ENCODE results near the gene GATC. TPM values are rescaled to one million over a fixed set of nuclear protein-coding genes. Genes with fewer than 3 reads are reported as not detected.
"Not testable (repeated sequence)": the region's sequence is repeated elsewhere in the genome, so short reads cannot be mapped to it uniquely, and the experiment has no call there.

GATC gene
- total and polyA plus RNA-seq, 2 experiments from 2014 or later: 18.5 to 20.1 TPM

GRCh38 chr12:120487552-120487951 lies 41.3 kb downstream of the GATC start:
- not testable (repeated sequence) for H3K4me2 ChIP-seq; H3K4me1 Mint-ChIP-seq; H4K20me1 ChIP-seq (replicated peaks; ENCODE audit: insufficient read depth); H2AFZ ChIP-seq; H3K9me3 Mint-ChIP-seq; H3K27me3 ChIP-seq (ENCODE audit: insufficient read depth); DNase-seq (ENCODE audit: low spot score); H3K27ac Mint-ChIP-seq; H3K79me2 ChIP-seq (replicated peaks; ENCODE audit: insufficient read depth); H3F3A ChIP-seq (replicated peaks; ENCODE audit: low read depth); H3K27me3 Mint-ChIP-seq (ENCODE audit: insufficient read depth, low read depth, poor library complexity); H3K36me3 ChIP-seq (ENCODE audit: insufficient read depth); ATAC-seq; H3K27ac ChIP-seq (ENCODE audit: low read depth); H3K4me3 Mint-ChIP-seq; H3K4me1 ChIP-seq (ENCODE audit: insufficient read depth); H3K9me2 ChIP-seq (ENCODE audit: insufficient read depth); H3K4me3 ChIP-seq; H3K36me3 Mint-ChIP-seq (ENCODE audit: low read depth)

- Histone ChIP-seq H3K4me3 (no peak overlapping the region), H3K4me2 (no peak overlapping the region), H4K20me1 (replicated peaks; ENCODE audit: insufficient read depth) (no peaks in the 10 kb centered on the region), H3K9me2 (ENCODE audit: insufficient read depth) (no peaks in the 10 kb centered on the region), H3K79me2 (replicated peaks; ENCODE audit: insufficient read depth) (no peaks in the 10 kb centered on the region), H3K27me3 (ENCODE audit: insufficient read depth) (no peaks in the 10 kb centered on the region), H3F3A (replicated peaks; ENCODE audit: low read depth) (no peaks in the 10 kb centered on the region), H3K4me1 (ENCODE audit: insufficient read depth) (no peaks in the 10 kb centered on the region), H3K36me3 (ENCODE audit: insufficient read depth) (no peaks in the 10 kb centered on the region), H3K27ac (ENCODE audit: low read depth) (no peak overlapping the region), H2AFZ (no peak overlapping the region)
- ATAC-seq (no peak), DNase-seq (ENCODE audit: low spot score) (no peak)
- Mint-ChIP-seq H3K9me3 (no peaks in the 10 kb centered on the region), H3K27ac (no peak overlapping the region; the same call in 1 of the 2 replicates), H3K27me3 (ENCODE audit: insufficient read depth, low read depth, poor library complexity) (peaks cover 2% of the 10 kb centered on the region), H3K4me1 (no peaks in the 10 kb centered on the region), H3K36me3 (ENCODE audit: low read depth) (peaks cover 9% of the 10 kb centered on the region; the same call in 2 of the 3 replicates), H3K4me3 (no peak overlapping the region)
- no peak for TF ChIP-seq ZNF114 (CRISPR knock-in tag; IDR thresholded peaks at IDR 0.05)
- TF ChIP-seq CREB1 (CRISPR knock-in tag; IDR thresholded peaks at IDR 0.05; ENCODE audit: low read depth): no peak
- TF ChIP-seq CTCF (conservative IDR thresholded peaks at IDR 0.05; ENCODE audit: low read depth in 2 of 2): no peak
- TF ChIP-seq NANOG (IDR thresholded peaks at IDR 0.05; ENCODE audit: borderline replicate concordance): no peak
- TF ChIP-seq EZH2 (IDR thresholded peaks at IDR 0.05; ENCODE audit: low read depth, unreplicated experiment): no peak
- no peak for TF ChIP-seq STAT1 (IDR thresholded peaks at IDR 0.05; ENCODE audit: unreplicated experiment)
- no peak for TF ChIP-seq EZH2phosphoT487 (IDR thresholded peaks at IDR 0.05; ENCODE audit: unreplicated experiment)
- TF ChIP-seq JUNB (IDR thresholded peaks at IDR 0.05; ENCODE audit: unreplicated experiment): no peak
- no peak for TF ChIP-seq ETS1 (IDR thresholded peaks at IDR 0.05)
- no peak for TF ChIP-seq POLR2AphosphoS5 (IDR thresholded peaks at IDR 0.05; ENCODE audit: low read depth)
- no peak for TF ChIP-seq ZNF462 (CRISPR knock-in tag; IDR thresholded peaks at IDR 0.05)
Measured at GRCh38 chr12:120488057-120488640, 41.9 kb downstream of the GATC start.
